IMR-90 (cell line): ENCODE data around the gene HLX. TPM values are rescaled to one million over a fixed set of nuclear protein-coding genes. Genes with fewer than 3 reads are reported as not detected.

Experiments
- ATAC-seq: fragments of 200-7000 bp; cut with Tn5 transposase; 2 replicates; pipeline ENCODE4 v1.9.1; 2020; ENCODE audit warnings: low read depth, mild to moderate bottlenecking, moderate library complexity
- BruUV-seq: library from RNA; stranded (reverse); fragments of 400-500 nt; replicated peaks from 2 replicates; lab custom pipeline; 2021; lab: Mats Ljungman, UMichigan
- CTCF ChIA-PET: fragments of 300-600 bp; formaldehyde crosslinking; extraction: SDS; loops from one replicate; lab custom pipeline; 2021; ENCODE audit warnings: antibody characterized with exemption; lab: Yijun Ruan, JAX
- POLR2A ChIA-PET: fragments of 300-600 bp; sonication (Branson Sonifier 250); formaldehyde crosslinking; loops from one replicate; lab custom pipeline; 2022; ENCODE audit warnings: antibody characterized with exemption; ENCODE audit not compliant: unreplicated experiment; lab: Charles Lee
- DNase-seq: peaks from one replicate; pipeline ENCODE4 v3.0.0; 2013
- H2AFZ ChIP-seq: replicated peaks from 2 replicates; pipeline ENCODE3; 2013; ENCODE audit warnings: low read length, mild to moderate bottlenecking; ENCODE audit not compliant: poor library complexity
- H2AK5ac ChIP-seq: 2 replicates; pipeline ENCODE4 v1.6.1; 2013; ENCODE audit warnings: low read depth, low read length, inconsistent platforms
- H2AK9ac ChIP-seq: replicated peaks from 2 replicates; pipeline ENCODE3; 2013; ENCODE audit warnings: mild to moderate bottlenecking, low read depth, low read length, moderate library complexity; ENCODE audit not compliant: poor library complexity
- H2BK120ac ChIP-seq: 2 replicates; pipeline ENCODE4 v1.6.1; 2013; ENCODE audit warnings: low read depth, low read length, inconsistent platforms
- H2BK15ac ChIP-seq: 3 replicates; pipeline ENCODE4 v1.6.1; 2013; ENCODE audit warnings: low read depth, low read length, inconsistent platforms
- H2BK20ac ChIP-seq: 2 replicates; pipeline ENCODE4 v1.6.1; 2013; ENCODE audit warnings: low read depth, mild to moderate bottlenecking, inconsistent platforms, low read length, moderate library complexity
- H2BK5ac ChIP-seq: 2 replicates; pipeline ENCODE4 v1.6.1; 2013; ENCODE audit warnings: mild to moderate bottlenecking, low read depth, low read length, inconsistent platforms; ENCODE audit not compliant: poor library complexity, severe bottlenecking
- H3K14ac ChIP-seq: replicated peaks from 2 replicates; pipeline ENCODE4 v1.6.1; 2013; ENCODE audit warnings: low read depth, low read length, inconsistent platforms
- H3K18ac ChIP-seq: 2 replicates; pipeline ENCODE4 v1.6.1; 2013; ENCODE audit warnings: low read depth, low read length, control low read depth
- H3K23ac ChIP-seq: 2 replicates; pipeline ENCODE4 v1.6.1; 2013; ENCODE audit warnings: low read depth, low read length, inconsistent platforms
- H3K27ac ChIP-seq: 2 replicates; pipeline ENCODE4 v1.5.1; 2013; ENCODE audit warnings: mild to moderate bottlenecking, control low read depth, low read length; ENCODE audit not compliant: insufficient read depth
- H3K27me3 ChIP-seq: 2 replicates; pipeline ENCODE4 v1.6.1; 2013; ENCODE audit warnings: low read length; ENCODE audit not compliant: control insufficient read depth, insufficient read depth
- H3K36me3 ChIP-seq: 2 replicates; pipeline ENCODE4 v1.6.1; 2013; ENCODE audit warnings: low read length, mixed read lengths; ENCODE audit not compliant: control insufficient read depth, insufficient read depth
- H3K4ac ChIP-seq: 2 replicates; pipeline ENCODE4 v1.6.1; 2013; ENCODE audit warnings: low read depth, low read length, inconsistent platforms
- H3K4me1 ChIP-seq: 2 replicates; pipeline ENCODE4 v1.6.1; 2013; ENCODE audit warnings: low read length, mixed read lengths; ENCODE audit not compliant: control insufficient read depth, insufficient read depth
- H3K4me2 ChIP-seq: 2 replicates; pipeline ENCODE4 v1.6.1; 2013; ENCODE audit warnings: low read depth, mild to moderate bottlenecking, control low read depth, low read length, moderate library complexity
- H3K4me3 ChIP-seq: 2 replicates; pipeline ENCODE4 v1.5.1; 2013; ENCODE audit warnings: low read depth, mild to moderate bottlenecking, control low read depth, low read length, moderate library complexity; ENCODE audit not compliant: insufficient read depth
- H3K56ac ChIP-seq: 2 replicates; pipeline ENCODE4 v1.6.1; 2013; ENCODE audit warnings: low read length, inconsistent platforms; ENCODE audit not compliant: insufficient read depth; ENCODE audit errors: extremely low read depth
- H3K79me1 ChIP-seq, 2 experiments: 2 replicates each; pipeline ENCODE4 v1.6.1; 2013; ENCODE audit warnings: low read length in 2 of 2, inconsistent platforms in 1 of 2, low read depth in 1 of 2
- H3K9ac ChIP-seq: 2 replicates; pipeline ENCODE4 v1.6.1; 2013; ENCODE audit warnings: low read depth, low read length, control low read depth
- H3K9me1 ChIP-seq: 2 replicates; pipeline ENCODE4 v1.6.1; 2013; ENCODE audit warnings: low read length, inconsistent platforms; ENCODE audit not compliant: insufficient read depth
- H3K9me3 ChIP-seq: 2 replicates; pipeline ENCODE4 v1.6.1; 2013; ENCODE audit warnings: low read length; ENCODE audit not compliant: control insufficient read depth, insufficient read depth
- H4K20me1 ChIP-seq: 2 replicates; pipeline ENCODE4 v1.6.1; 2013; ENCODE audit warnings: low read length, inconsistent platforms; ENCODE audit not compliant: insufficient read depth
- H4K5ac ChIP-seq: 2 replicates; pipeline ENCODE4 v1.6.1; 2013; ENCODE audit warnings: mild to moderate bottlenecking, low read depth, low read length, control low read depth
- H4K8ac ChIP-seq, 2 experiments: 2 replicates each; pipeline ENCODE4 v1.6.1; 2013; ENCODE audit warnings: low read depth in 2 of 2, low read length in 2 of 2, control low read depth in 1 of 2, inconsistent platforms in 1 of 2
- H4K91ac ChIP-seq: 2 replicates; pipeline ENCODE4 v1.6.1; 2013; ENCODE audit warnings: low read depth, low read length, inconsistent platforms; ENCODE audit not compliant: insufficient read depth
- BHLHE40 ChIP-seq: fragments of 150-350 bp; IDR thresholded peaks from 2 replicates; pipeline ENCODE4 v1.6.1; 2016; ENCODE audit warnings: mild to moderate bottlenecking, low read depth, low read length
- CEBPB ChIP-seq: IDR thresholded peaks from 2 replicates; pipeline ENCODE4 v1.6.1; 2012; ENCODE audit warnings: low read depth, low read length, improper control_type of control experiment
- CHD1 ChIP-seq: IDR thresholded peaks from 2 replicates; pipeline ENCODE4 v1.6.1; 2012; ENCODE audit warnings: low read depth, low read length, improper control_type of control experiment
- CTCF ChIP-seq: conservative IDR thresholded peaks from 2 replicates; pipeline ENCODE4 v1.5.1; 2012; ENCODE audit warnings: mild to moderate bottlenecking, low read depth, low read length, improper control_type of control experiment
- ELK1 ChIP-seq: fragments of 150-350 bp; IDR thresholded peaks from 2 replicates; pipeline ENCODE4 v1.6.1; 2016; ENCODE audit warnings: low read depth, mild to moderate bottlenecking, low read length, moderate library complexity, borderline replicate concordance
- FOS ChIP-seq: fragments of 150-350 bp; IDR thresholded peaks from 2 replicates; pipeline ENCODE4 v1.6.1; 2016; ENCODE audit warnings: low read depth, low read length
- MAFK ChIP-seq: IDR thresholded peaks from 2 replicates; pipeline ENCODE4 v1.6.1; 2012; ENCODE audit warnings: low read depth, low read length, improper control_type of control experiment
- MAZ ChIP-seq: IDR thresholded peaks from 2 replicates; pipeline ENCODE4 v1.6.1; 2012; ENCODE audit warnings: low read depth, mild to moderate bottlenecking, low read length, improper control_type of control experiment, moderate library complexity, borderline replicate concordance
- POLR2A ChIP-seq: IDR thresholded peaks from 2 replicates; pipeline ENCODE4 v1.6.1; 2012; ENCODE audit warnings: mild to moderate bottlenecking, low read depth, low read length
- RAD21 ChIP-seq: IDR thresholded peaks from 2 replicates; pipeline ENCODE4 v1.6.1; 2012; ENCODE audit warnings: low read length, improper control_type of control experiment
- RCOR1 ChIP-seq: IDR thresholded peaks from 2 replicates; pipeline ENCODE4 v1.6.1; 2012; ENCODE audit warnings: mild to moderate bottlenecking, low read length, improper control_type of control experiment; ENCODE audit not compliant: insufficient replicate concordance
- RFX5 ChIP-seq: IDR thresholded peaks from 2 replicates; pipeline ENCODE4 v1.8.0; 2012; ENCODE audit warnings: low read depth, mild to moderate bottlenecking, low read length, moderate library complexity
- USF2 ChIP-seq: fragments of 150-350 bp; IDR thresholded peaks from 2 replicates; pipeline ENCODE4 v1.6.1; 2017; ENCODE audit warnings: mild to moderate bottlenecking, antibody characterized with exemption, low read length, low read depth
- WGBS, 2 experiments: methylation state at CpG; one replicate each; pipeline versions ENCODE4 v1.1.5 to v1.1.7; 2013; ENCODE audit warnings: missing lambda C conversion rate in 2 of 2; ENCODE audit not compliant: insufficient read length in 1 of 2; ENCODE audit errors: extremely low coverage in 2 of 2; 5-methylcytosine and 5-hydroxymethylcytosine counted together
- dilution Hi-C: fragments of 300-500 bp; cut with HindIII; formaldehyde crosslinking; loops from one replicate; pipeline ENCODE4 v1.14.3; 2018; ENCODE audit warnings: low sequenced_read_pairs; ENCODE audit not compliant: unreplicated experiment
- in situ Hi-C: fragments of 300-500 bp; cut with MboI; formaldehyde crosslinking; loops from 3 replicates; pipeline ENCODE4 v1.14.3; 2019; ENCODE audit warnings: low sequenced_read_pairs, inconsistent platforms, mixed read lengths
- intact Hi-C: fragments of 100-400 bp; cut with micrococcal nuclease; formaldehyde crosslinking; loops from 2 replicates; pipeline ENCODE4 v1.10.0; 2022
- polyA plus RNA-seq, 3 experiments: library from polyadenylated mRNA; depleted of rRNA; stranded (reverse); fragments of >200 nt; gene quantifications; 2 replicates each; pipeline ENCODE4 v1.2.3, GENCODE V29; 2012; ENCODE audit warnings: low replicate concordance in 1 of 3
- total RNA-seq: library from RNA; depleted of rRNA; stranded (reverse); fragments of >200 nt; gene quantifications from 2 replicates; pipeline ENCODE4 v1.2.3, GENCODE V29; 2012

HLX gene
- total and polyA plus RNA-seq, 2 of the 4 experiments (the other 2 are of a cell fraction): 4.3 to 6.1 TPM

- no peak for TF ChIP-seq RCOR1
Observed at GRCh38 chr1:220914283-220915116, 35.3 kb downstream of the HLX start (continued).

GRCh38 chr1:220915117-220915440 is 35.8 kb downstream of the HLX start:
- WGBS, 2 experiments: 83% methylated on average over 2 of the region's 4 CpGs; no CpG with 5 or more reads in 1 of the 2 experiments
- POLR2A ChIA-PET: no interaction called here
- no peak for TF ChIP-seq USF2
- no peak for TF ChIP-seq RCOR1
- TF ChIP-seq CEBPB: no peak
- TF ChIP-seq RFX5: no peak
- TF ChIP-seq MAZ: no peak
- TF ChIP-seq CHD1: no peak
- no peak for TF ChIP-seq RAD21
- no peak for TF ChIP-seq MAFK
- TF ChIP-seq CTCF: no peak
- TF ChIP-seq POLR2A: no peak
- no peak for TF ChIP-seq ELK1
- TF ChIP-seq FOS: no peak
- TF ChIP-seq BHLHE40: no peak

More at GRCh38 chr1:220915117-220915440, 35.8 kb downstream of the HLX start:
- peaks cover 7% of the 10 kb centered on the region for H3K27me3 ChIP-seq
- H3K4ac ChIP-seq: no peak overlapping the region
- H2AK9ac ChIP-seq: no peak overlapping the region
- no peak overlapping the region for H3K4me3 ChIP-seq
- H3K9me3 ChIP-seq: no peaks in the 10 kb centered on the region
- H4K91ac ChIP-seq: no peak overlapping the region
- intact Hi-C loops (no loop called here), in situ Hi-C loops (no loop called here), dilution Hi-C loops (no loop called here)
- no peak overlapping the region for H3K4me2 ChIP-seq
- no peak overlapping the region for H3K9ac ChIP-seq
- DNase-seq (no peak), ATAC-seq (no peak)
- H2AFZ ChIP-seq: no peak overlapping the region
- no peak overlapping the region for H2BK5ac ChIP-seq
- no peak overlapping the region for H3K18ac ChIP-seq
- H3K36me3 ChIP-seq: no peaks in the 10 kb centered on the region
- H4K8ac ChIP-seq: no peak overlapping the region
- no peak overlapping the region for H2BK15ac ChIP-seq
- no peaks in the 10 kb centered on the region for H3K9me1 ChIP-seq
- no peak overlapping the region for H2AK5ac ChIP-seq
- H4K20me1 ChIP-seq: no peaks in the 10 kb centered on the region
- no peak overlapping the region for H3K27ac ChIP-seq
- H2BK20ac ChIP-seq: no peak overlapping the region
- BruUV-seq: no TSS peak
- no peak overlapping the region for H3K56ac ChIP-seq
- no peaks in the 10 kb centered on the region for H3K79me1 ChIP-seq
- H4K5ac ChIP-seq: no peak overlapping the region
- H3K23ac ChIP-seq: no peak overlapping the region
- H2BK120ac ChIP-seq: no peak overlapping the region
- no peak overlapping the region for H3K14ac ChIP-seq
- H3K4me1 ChIP-seq: 0 out of 2 replicates have a peak, but pooled peaks cover 3% of the 10 kb centered on the region
- CTCF ChIA-PET: no interaction called here
